GM12892 (cell line): ENCODE measurements around the gene AMDHD2.
"Not testable (repeated sequence)": the region's sequence is repeated elsewhere in the genome, so short reads cannot be mapped to it uniquely, and the experiment has no call there.

Experiments
- POLR2A ChIP-seq: IDR thresholded peaks from 2 replicates; pipeline ENCODE4 v1.6.1; 2011; ENCODE audit warnings: low read depth, low read length, control low read depth
- POLR2AphosphoS5 ChIP-seq: IDR thresholded peaks from 2 replicates; pipeline ENCODE4 v1.6.1; 2011; ENCODE audit warnings: low read depth, low read length, control low read depth
- TAF1 ChIP-seq: IDR thresholded peaks from 2 replicates; pipeline ENCODE4 v1.6.1; 2011; ENCODE audit warnings: low read depth, mild to moderate bottlenecking, control low read depth, low read length, borderline replicate concordance

- TF ChIP-seq TAF1, POLR2A, POLR2AphosphoS5: not testable (repeated sequence)
Observed at GRCh38 chr16:2554709-2555425, 34.7 kb downstream of the AMDHD2 start.
